A673 (cell line): ENCODE results near the gene ACAP2. TPM values are rescaled to one million over a fixed set of nuclear protein-coding genes. Genes with fewer than 3 reads are reported as not detected.

ENCODE experiments used
- BruUV-seq: library from RNA; stranded (reverse); fragments of 400-500 nt; replicated peaks from 2 replicates; lab custom pipeline; 2021; lab: Mats Ljungman, UMichigan
- CTCF ChIA-PET: fragments of 300-600 bp; sonication (Branson Sonifier 250); formaldehyde crosslinking; loops from one replicate; lab custom pipeline; 2022; ENCODE audit warnings: antibody characterized with exemption; lab: Charles Lee
- POLR2A ChIA-PET: fragments of 300-600 bp; sonication (Branson Sonifier 250); formaldehyde crosslinking; loops from one replicate; lab custom pipeline; 2022; ENCODE audit warnings: antibody characterized with exemption; ENCODE audit not compliant: low non-redundant PET; lab: Charles Lee
- DNase-seq: peaks from one replicate; pipeline ENCODE4 v3.0.0-alpha.2; 2015; ENCODE audit warnings: low spot score
- H3K27ac ChIP-seq: fragments of 200-600 bp; sonication (generic); 2 replicates; pipeline ENCODE4 v1.5.1; 2016; ENCODE audit warnings: mixed run types, low read depth, mild to moderate bottlenecking, mixed read lengths, antibody characterized with exemption, low read length; ENCODE audit not compliant: poor library complexity, severe bottlenecking
- H3K27me3 ChIP-seq: fragments of 200-600 bp; sonication (generic); replicated peaks from 2 replicates; pipeline ENCODE4 v1.6.1; 2017; ENCODE audit warnings: mixed run types, low read depth, mild to moderate bottlenecking, mixed read lengths, antibody characterized with exemption, low read length; ENCODE audit not compliant: insufficient read depth, poor library complexity
- H3K36me3 ChIP-seq: fragments of 200-600 bp; sonication (generic); 2 replicates; pipeline ENCODE4 v1.6.1; 2016; ENCODE audit warnings: mixed run types, mild to moderate bottlenecking, mixed read lengths, antibody characterized with exemption, low read length; ENCODE audit not compliant: insufficient read depth, poor library complexity, severe bottlenecking
- H3K4me1 ChIP-seq: fragments of 200-600 bp; sonication (generic); 2 replicates; pipeline ENCODE4 v1.6.1; 2017; ENCODE audit warnings: mixed run types, mild to moderate bottlenecking, mixed read lengths, antibody characterized with exemption, low read length; ENCODE audit not compliant: insufficient read depth, poor library complexity, severe bottlenecking
- H3K4me3 ChIP-seq: fragments of 200-600 bp; sonication (generic); 2 replicates; pipeline ENCODE4 v1.5.1; 2016; ENCODE audit warnings: low read depth, mixed run types, mild to moderate bottlenecking, mixed read lengths, low read length; ENCODE audit not compliant: poor library complexity, severe bottlenecking
- H3K9me3 ChIP-seq: fragments of 200-600 bp; sonication (generic); 2 replicates; pipeline ENCODE4 v1.6.1; 2016; ENCODE audit warnings: mixed run types, low read depth, mild to moderate bottlenecking, mixed read lengths, antibody characterized with exemption, low read length; ENCODE audit not compliant: poor library complexity, severe bottlenecking
- CTCF ChIP-seq: fragments of 300-800, 200-600 bp; sonication (generic); conservative IDR thresholded peaks from 2 replicates; pipeline ENCODE4 v1.5.1; 2017; ENCODE audit warnings: low read depth, mild to moderate bottlenecking, antibody characterized with exemption, low read length, moderate library complexity, mixed read lengths
- EZH2 ChIP-seq: fragments of 200-600 bp; sonication (generic); IDR thresholded peaks from 2 replicates; pipeline ENCODE4 v1.6.1; 2017; ENCODE audit warnings: borderline replicate concordance, low read depth, mild to moderate bottlenecking, mixed read lengths, antibody characterized with exemption, low read length; ENCODE audit not compliant: poor library complexity, severe bottlenecking
- intact Hi-C: fragments of 100-400 bp; cut with micrococcal nuclease; formaldehyde crosslinking; loops from one replicate; pipeline ENCODE4 v1.10.0; 2022; ENCODE audit not compliant: unreplicated experiment
- total RNA-seq: library from RNA; stranded (reverse); gene quantifications from 2 replicates; pipeline ENCODE4 v1.2.3, GENCODE V29; 2021

The ACAP2 gene
- total RNA-seq, 1 experiment from 2014 or later: 47.4 TPM

GRCh38 chr3:195453236-195453635 is 10.4 kb upstream of the ACAP2 start:
- ChIA-PET CTCF (no interaction called here), POLR2A (interaction anchor here (0.6 kb wide), 1 partner anchor 190 kb away, joined by 3 read pairs; no protein-coding TSS in a partner anchor)
- intact Hi-C loops: no loop called here
- Histone ChIP-seq H3K36me3 (no peaks in the 10 kb centered on the region), H3K27ac (no peak overlapping the region), H3K27me3 (no peaks in the 10 kb centered on the region), H3K4me1 (peaks cover 10% of the 10 kb centered on the region), H3K9me3 (no peaks in the 10 kb centered on the region), H3K4me3 (no peak overlapping the region)
- TF ChIP-seq EZH2: no peak
- no peak for TF ChIP-seq CTCF
- no TSS peak for BruUV-seq
- no peak for DNase-seq

DNA sequence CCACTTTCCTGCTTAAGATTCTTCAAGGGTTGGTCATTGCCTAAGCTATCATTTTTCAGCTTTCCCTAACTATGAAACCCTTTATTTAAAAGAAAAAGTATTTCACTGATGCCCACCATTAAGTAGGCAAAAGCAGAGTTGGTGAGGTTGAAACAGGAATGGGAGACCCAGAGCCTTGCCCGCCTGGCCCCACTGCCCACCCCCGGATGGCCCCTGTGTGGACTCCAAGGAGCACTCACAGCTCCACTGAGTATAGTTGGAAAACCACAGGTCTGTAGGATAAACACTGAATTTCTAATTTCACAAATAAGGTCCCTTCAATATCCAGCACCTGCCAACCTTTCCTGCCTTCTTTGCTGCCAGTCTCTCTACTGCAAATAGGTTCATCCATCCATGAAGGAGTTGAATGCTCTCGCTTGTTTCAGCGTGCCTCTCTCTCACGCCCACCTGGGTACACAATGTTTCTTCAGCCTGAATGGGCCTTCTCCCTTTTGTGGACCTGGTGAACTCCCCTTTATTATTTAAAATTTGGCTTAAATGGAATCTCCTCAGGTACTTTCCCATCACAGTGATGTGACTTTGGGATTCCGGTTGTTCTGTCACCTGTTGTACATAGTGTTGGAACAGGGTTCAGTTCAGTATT is 8.7 kb upstream of the ACAP2 start:
- CTCF ChIA-PET: no interaction called here
- Histone ChIP-seq H3K4me1 (peaks cover 14% of the 10 kb centered on the region), H3K36me3 (no peaks in the 10 kb centered on the region), H3K4me3 (no peak overlapping the region), H3K9me3 (no peaks in the 10 kb centered on the region), H3K27me3 (no peaks in the 10 kb centered on the region), H3K27ac (peak overlapping the region; percentile 65)
- POLR2A ChIA-PET: no interaction called here
- no TSS peak for BruUV-seq
- no peak for DNase-seq
- intact Hi-C loops: no loop called here
- no peak for TF ChIP-seq CTCF
- TF ChIP-seq EZH2: no peak

DNA sequence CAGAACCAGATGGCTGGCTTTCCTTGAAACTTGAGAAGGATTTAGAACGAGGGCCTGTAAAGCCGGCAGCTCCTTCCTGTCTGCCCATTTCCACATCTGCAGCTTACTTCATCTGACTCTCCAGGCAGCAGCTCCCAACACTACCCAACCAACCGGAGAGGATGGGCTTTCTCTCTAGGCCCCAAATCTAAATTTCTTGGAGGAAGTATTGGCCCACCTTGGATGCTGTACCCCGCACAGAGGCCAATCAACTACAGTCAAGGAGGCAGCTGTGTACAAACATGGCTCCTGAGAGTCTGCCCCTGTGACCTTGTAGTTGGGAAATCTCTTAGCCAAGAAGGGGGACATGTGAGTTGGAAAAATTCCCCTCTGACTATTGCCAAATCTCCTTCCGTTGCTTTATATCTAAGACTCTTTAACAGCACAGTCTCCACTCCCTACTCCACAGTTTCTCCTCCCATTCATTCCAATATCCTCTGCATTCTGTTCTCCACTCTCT is 8.0 kb upstream of the ACAP2 start:
- Histone ChIP-seq H3K36me3 (no peaks in the 10 kb centered on the region), H3K4me3 (no peak overlapping the region), H3K4me1 (peaks cover 14% of the 10 kb centered on the region), H3K9me3 (no peaks in the 10 kb centered on the region), H3K27ac (peak overlapping the region; percentile 65), H3K27me3 (no peaks in the 10 kb centered on the region)
- ChIA-PET POLR2A (no interaction called here), CTCF (no interaction called here)
- TF ChIP-seq CTCF: no peak
- TF ChIP-seq EZH2: no peak
- DNase-seq: peak; percentile 43
- intact Hi-C loops: no loop called here
- BruUV-seq: no TSS peak
